Mucosa of stomach (tissue), 1 donor: ENCODE data around the gene NINL.

Experiments used
- H3K27me3 ChIP-seq: one replicate; pipeline ENCODE4 v1.7.0; 2013; ENCODE audit warnings: mild to moderate bottlenecking, low read length; ENCODE audit not compliant: control insufficient read depth, insufficient read depth
- H3K36me3 ChIP-seq: one replicate; pipeline ENCODE4 v1.7.0; 2013; ENCODE audit warnings: low read length; ENCODE audit not compliant: control insufficient read depth, insufficient read depth
- H3K4me1 ChIP-seq: one replicate; pipeline ENCODE4 v1.7.0; 2013; ENCODE audit warnings: mild to moderate bottlenecking, low read length; ENCODE audit not compliant: control insufficient read depth, insufficient read depth
- H3K4me3 ChIP-seq: one replicate; pipeline ENCODE4 v1.7.0; 2013; ENCODE audit warnings: low read length
- H3K9ac ChIP-seq: one replicate; pipeline ENCODE4 v1.7.0; 2013; ENCODE audit warnings: mild to moderate bottlenecking, low read length, moderate library complexity
- H3K9me3 ChIP-seq: one replicate; pipeline ENCODE4 v1.7.0; 2013; ENCODE audit warnings: mild to moderate bottlenecking, low read length, moderate library complexity; ENCODE audit not compliant: control insufficient read depth
- donor health status: Pancreatic carcinoma.

NINL gene

DNA sequence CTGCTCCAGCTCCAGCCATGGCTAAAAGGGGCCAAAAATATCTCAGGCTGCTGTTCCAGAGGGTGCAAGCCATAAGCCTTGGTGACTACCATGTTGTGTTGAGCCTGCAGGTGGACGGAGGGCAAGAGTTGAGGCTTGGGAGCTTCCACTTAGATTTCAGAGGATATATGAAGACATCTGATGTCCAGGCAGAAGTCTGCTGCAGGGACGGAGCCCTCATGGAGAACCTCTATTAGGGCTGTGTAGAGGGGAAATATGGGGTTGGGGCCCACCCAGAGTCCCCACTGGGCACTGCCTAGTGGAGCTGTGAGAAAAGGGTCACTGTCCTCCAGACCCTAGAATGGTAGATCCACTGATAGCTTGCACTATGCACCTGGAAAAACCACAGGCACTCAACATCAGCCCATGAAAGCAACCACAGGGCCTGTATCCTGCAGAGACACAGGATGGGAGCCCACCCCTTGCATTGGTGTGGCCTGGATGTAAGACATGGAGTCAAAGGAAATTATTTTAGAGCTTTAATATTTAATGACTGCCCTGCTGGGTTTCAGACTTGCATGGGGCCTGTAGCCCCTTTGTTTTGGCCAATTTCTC is 70.5 kb downstream of the NINL start:
- Histone ChIP-seq H3K9me3 (peaks cover 7% of the 10 kb centered on the region), H3K36me3 (no peaks in the 10 kb centered on the region), H3K27me3 (no peaks in the 10 kb centered on the region), H3K4me3 (no peak overlapping the region), H3K4me1 (no peaks in the 10 kb centered on the region), H3K9ac (no peak overlapping the region)

DNA sequence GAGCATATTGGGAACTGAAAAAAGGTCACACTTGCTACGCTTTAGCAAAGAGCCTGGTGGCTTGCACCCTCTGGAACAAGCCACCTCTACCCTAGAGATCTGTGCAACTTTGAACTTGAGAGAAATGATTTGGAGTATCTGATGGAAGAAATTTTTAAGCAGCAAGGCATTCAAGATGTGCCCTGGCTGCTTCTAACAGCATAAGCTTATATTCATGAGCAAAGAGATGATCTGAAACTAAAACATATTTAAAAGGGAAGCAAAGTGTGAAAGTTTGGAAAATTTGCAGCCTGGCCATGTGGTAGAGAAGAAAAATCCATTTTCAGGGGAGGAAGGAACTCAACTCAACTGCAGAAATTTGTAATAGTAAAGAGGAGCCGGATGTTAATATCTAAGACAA is 71.1 kb downstream of the NINL start:
- Histone ChIP-seq H3K4me3 (no peak overlapping the region), H3K27me3 (no peaks in the 10 kb centered on the region), H3K36me3 (no peaks in the 10 kb centered on the region), H3K9me3 (peaks cover 7% of the 10 kb centered on the region), H3K4me1 (no peaks in the 10 kb centered on the region), H3K9ac (no peak overlapping the region)

DNA sequence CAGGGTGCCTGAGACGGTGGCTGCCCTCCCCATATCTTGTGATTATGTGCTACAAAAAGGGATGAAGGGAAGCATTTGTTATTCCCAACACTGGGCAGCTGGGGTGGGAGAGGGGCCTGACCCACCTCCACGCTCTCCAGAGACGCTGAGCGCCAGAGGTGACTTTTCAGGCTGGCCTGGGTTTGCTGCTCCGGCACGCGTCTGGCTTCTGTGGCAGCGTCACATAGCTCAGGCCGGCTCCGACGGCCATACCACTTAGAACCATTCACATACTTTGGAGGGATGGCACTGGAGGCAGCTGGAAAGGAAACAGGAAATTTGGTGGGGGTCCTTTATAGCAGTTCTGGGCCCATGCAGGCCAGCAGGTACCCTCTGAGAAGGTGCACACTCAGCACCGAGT is 72.6 kb downstream of the NINL start:
- H3K4me3 ChIP-seq: no peak overlapping the region
- H3K36me3 ChIP-seq: no peaks in the 10 kb centered on the region
- no peaks in the 10 kb centered on the region for H3K27me3 ChIP-seq
- no peak overlapping the region for H3K9ac ChIP-seq
- H3K9me3 ChIP-seq: peaks cover 7% of the 10 kb centered on the region
- H3K4me1 ChIP-seq: peaks cover 9% of the 10 kb centered on the region

DNA sequence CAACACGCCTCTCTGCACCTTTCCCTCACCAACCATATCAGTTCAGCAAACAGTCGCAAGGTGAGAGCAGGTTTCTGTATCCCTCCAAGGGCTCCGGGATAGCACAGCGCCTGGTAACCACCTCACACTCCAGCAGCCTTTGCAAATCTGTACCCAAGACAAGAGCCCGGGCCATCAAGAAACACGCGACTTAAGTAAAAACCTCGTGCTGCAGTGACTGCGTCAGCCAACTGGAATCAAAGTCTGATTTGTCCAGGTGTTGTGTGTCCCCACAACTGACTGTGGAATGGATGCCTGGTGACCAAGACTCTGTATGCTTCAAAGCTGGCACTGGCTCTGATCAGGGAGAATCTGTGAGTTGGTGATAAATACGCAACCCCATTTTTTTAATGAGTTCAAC is 74.1 kb downstream of the NINL start:
- Histone ChIP-seq H3K9me3 (peaks cover 7% of the 10 kb centered on the region), H3K27me3 (no peaks in the 10 kb centered on the region), H3K4me1 (peaks cover 12% of the 10 kb centered on the region), H3K4me3 (no peak overlapping the region), H3K9ac (no peak overlapping the region), H3K36me3 (no peaks in the 10 kb centered on the region)

DNA sequence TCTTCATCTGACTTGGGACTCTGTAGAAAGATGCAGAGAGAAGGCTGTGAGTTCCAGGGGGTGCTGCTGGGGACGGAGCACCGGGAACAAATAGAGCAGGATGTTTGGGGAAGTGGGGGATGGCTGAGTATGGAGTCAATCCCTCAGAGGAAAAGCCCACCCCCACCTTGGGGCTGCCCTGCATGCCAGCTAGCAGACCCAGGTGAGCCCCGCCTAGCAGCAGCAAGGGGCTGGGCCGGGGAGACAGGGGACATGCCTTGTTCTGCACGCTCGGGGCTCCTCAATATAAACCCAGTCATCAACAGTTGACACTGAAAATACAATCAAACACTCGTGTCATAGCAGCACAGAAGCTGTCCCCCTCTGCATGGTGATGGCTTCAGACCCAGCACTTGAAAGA is 74.6 kb downstream of the NINL start:
- Histone ChIP-seq H3K4me1 (peaks cover 12% of the 10 kb centered on the region), H3K36me3 (no peaks in the 10 kb centered on the region), H3K9me3 (peaks cover 7% of the 10 kb centered on the region), H3K9ac (no peak overlapping the region), H3K4me3 (no peak overlapping the region), H3K27me3 (no peaks in the 10 kb centered on the region)

DNA sequence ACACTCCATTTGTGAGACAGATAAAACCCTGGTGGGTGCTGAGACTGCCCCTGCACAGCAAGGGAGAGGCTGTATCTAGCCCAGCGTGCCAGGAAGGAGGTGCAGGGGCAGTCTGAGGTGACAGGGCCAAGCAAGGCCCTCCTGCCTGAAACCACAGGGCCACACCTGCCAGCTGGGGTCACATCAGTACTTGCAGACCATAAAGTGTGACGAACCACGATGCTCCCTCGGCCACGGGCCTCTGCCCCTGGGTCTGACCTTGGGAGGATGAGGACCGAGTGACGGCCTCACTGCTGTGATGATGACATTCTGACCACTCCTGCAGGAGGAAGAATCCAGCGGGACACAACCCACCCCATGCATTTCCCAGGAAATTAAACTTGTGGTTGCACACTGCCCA is 75.1 kb downstream of the NINL start:
- Histone ChIP-seq H3K4me3 (no peak overlapping the region), H3K9me3 (peaks cover 7% of the 10 kb centered on the region), H3K36me3 (no peaks in the 10 kb centered on the region), H3K9ac (no peak overlapping the region), H3K4me1 (peaks cover 12% of the 10 kb centered on the region), H3K27me3 (no peaks in the 10 kb centered on the region)

DNA sequence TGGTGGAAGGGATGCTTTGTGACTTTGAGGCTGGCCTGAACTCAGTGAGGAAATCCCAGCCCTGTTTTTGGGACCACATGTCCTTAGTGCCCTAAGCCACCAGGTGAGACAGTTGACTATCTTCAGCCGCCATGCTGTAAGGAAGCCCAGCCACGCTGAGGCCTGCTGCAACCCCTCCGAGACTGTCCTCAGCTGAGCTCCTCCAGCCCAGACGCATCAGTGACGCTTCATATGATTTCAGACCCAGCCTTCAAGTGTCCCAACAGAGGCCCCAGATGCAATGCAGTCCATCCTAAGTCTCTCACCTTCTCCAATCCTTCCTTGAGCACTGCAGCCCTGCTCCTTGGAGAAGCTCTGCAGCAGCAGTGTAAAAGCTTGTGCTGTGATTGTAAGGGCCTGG is 76.2 kb downstream of the NINL start:
- Histone ChIP-seq H3K9ac (no peak overlapping the region), H3K4me3 (no peak overlapping the region), H3K27me3 (no peaks in the 10 kb centered on the region), H3K9me3 (no peaks in the 10 kb centered on the region), H3K4me1 (peaks cover 12% of the 10 kb centered on the region), H3K36me3 (no peaks in the 10 kb centered on the region)

DNA sequence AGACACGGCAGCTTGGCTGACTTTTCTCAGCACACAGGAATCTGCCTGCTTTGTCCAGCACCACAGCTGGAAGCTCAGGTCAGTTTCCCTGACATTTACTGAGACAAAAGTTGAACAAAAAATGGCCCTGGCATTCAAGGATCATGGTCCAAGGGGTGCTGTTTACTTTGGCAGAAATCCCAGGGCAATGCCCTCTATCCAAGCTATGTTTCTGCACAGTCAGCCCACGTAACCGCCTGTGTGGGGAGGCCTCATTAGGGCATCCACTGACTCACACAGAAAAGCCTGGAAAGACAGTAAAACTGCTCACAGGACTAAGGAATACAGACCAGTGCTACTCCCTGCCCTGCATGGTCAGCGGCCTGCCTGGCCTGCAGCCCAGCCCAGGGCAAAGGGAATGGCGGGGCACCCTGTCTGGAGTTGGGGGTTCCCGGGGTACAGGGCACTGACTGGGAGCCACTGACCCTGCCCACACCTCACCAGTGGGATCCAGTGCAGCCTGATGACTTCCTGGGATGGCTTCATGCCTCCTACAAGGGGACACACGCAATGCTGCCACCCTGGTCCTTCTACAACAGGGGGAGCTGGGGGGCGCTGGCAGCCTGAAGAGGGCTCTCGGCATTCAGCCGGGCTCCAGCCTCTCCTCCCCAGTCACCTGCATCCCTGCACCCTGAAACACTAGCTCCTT is 77.1 kb downstream of the NINL start:
- no peaks in the 10 kb centered on the region for H3K36me3 ChIP-seq
- H3K9ac ChIP-seq: no peak overlapping the region

DNA sequence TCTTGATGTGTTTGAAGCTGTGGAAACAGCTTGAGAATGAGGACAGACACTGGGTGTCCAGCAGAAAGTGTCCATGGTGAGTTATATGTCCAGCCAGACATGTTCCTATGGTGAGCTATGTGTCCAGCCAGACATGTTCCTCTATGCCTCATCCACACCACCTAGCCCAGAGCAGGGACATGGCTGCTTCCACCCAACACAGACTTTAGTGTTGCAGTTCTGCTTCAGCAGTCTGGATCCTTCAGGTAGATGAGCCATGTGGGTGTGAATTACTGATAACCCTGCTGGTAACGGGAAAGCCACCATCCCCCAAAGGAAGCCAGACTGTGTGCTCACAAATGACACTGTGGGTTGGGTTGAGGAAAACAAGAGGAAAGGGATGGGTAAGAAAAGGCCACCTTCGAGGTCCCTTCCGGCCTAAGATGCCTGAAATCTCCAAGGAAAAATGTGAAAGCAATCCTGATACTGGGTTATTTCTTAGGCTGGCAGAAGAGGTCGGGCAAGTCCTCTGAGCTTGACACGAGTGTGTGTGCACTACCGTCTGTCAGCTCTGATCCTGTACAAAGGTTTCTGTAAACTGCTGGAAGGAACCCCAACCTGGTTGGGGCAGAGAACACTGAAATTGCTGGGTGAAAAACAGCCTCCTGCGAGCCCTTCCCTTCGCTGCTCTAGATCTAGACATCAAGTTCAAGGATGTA is 77.8 kb downstream of the NINL start:
- Histone ChIP-seq H3K9ac (no peak overlapping the region), H3K27me3 (no peaks in the 10 kb centered on the region), H3K4me1 (peaks cover 12% of the 10 kb centered on the region), H3K4me3 (no peak overlapping the region), H3K36me3 (no peaks in the 10 kb centered on the region), H3K9me3 (no peaks in the 10 kb centered on the region)

More for the DNA sequence above, 77.1 kb downstream of the NINL start:
- peaks cover 12% of the 10 kb centered on the region for H3K4me1 ChIP-seq
- H3K4me3 ChIP-seq: no peak overlapping the region
- H3K27me3 ChIP-seq: no peaks in the 10 kb centered on the region
- H3K9me3 ChIP-seq: no peaks in the 10 kb centered on the region

DNA sequence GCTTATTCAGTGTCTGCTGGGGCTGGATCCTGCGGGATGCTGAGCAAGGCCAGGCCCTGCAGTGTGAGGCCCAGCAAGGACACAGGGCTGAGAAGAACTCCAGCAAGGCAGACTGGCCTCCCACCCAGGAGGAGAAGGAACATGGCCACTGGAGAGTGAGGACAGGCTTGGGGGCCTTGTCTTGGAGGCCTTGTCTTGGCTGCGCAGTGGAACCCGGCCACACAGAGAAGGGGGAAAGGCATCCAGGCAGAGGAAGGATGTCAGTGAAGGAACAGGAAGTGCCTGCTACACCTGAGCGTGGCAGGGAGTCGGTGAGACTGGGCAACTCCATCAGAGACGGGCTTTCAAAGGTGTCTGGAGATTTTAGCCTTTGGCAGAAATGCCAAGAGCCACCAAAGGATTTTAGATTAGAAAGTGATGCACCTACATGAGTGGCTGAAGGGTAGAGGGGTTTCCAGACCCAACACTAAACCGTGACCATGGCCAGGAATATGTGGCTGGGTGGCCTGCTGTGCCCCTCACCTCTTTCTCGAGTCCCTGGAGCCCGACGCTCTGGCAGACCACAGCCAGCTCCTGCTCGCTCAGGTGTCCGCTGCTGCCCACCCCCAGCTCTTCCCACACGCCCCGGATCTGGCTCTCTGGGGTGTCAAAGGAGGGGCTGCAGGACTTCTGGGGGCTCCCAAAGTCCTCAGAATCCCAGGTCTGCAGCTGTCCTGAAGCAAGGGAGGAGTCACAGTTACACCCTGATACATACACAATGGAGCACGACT is 80.8 kb downstream of the NINL start:
- H3K4me3 ChIP-seq: no peak overlapping the region
- H3K9me3 ChIP-seq: no peaks in the 10 kb centered on the region
- H3K36me3 ChIP-seq: no peaks in the 10 kb centered on the region
- H3K4me1 ChIP-seq: peaks cover 12% of the 10 kb centered on the region
- no peak overlapping the region for H3K9ac ChIP-seq
- H3K27me3 ChIP-seq: no peaks in the 10 kb centered on the region

DNA sequence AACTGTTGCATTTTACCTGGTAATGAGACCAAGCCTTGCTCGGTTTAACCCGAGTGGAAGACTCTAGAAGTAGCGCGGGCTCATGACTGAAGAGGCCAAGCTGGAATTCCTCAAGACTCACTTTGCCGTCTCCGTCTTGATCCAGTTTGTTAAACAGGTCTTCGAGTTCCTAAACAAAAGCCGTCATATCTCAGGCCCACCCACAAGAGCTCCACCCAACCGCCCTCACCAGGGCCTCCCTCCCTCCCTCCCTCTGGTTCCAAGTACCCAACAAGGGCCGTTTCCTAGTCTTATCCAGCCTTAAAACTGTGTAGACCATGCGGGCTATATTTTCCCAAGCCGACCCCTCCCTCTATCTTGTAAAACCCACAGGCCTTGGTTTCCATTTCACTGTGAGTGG is 81.4 kb downstream of the NINL start:
- Histone ChIP-seq H3K9me3 (no peaks in the 10 kb centered on the region), H3K27me3 (no peaks in the 10 kb centered on the region), H3K4me1 (peaks cover 12% of the 10 kb centered on the region), H3K4me3 (no peak overlapping the region), H3K9ac (no peak overlapping the region), H3K36me3 (no peaks in the 10 kb centered on the region)
